GM23248 (cell line): Measurements from ENCODE around the gene PTPRN2.

Experiments used
- EZH2 ChIP-seq: fragments of 200-600 bp; sonication (generic); IDR thresholded peaks from 2 replicates; pipeline ENCODE4 v1.6.1; 2018; ENCODE audit warnings: antibody characterized with exemption, mild to moderate bottlenecking; ENCODE audit not compliant: insufficient read depth, poor library complexity, severe bottlenecking
- EZH2phosphoT487 ChIP-seq: fragments of 200-600 bp; sonication (generic); IDR thresholded peaks from 2 replicates; pipeline ENCODE4 v1.6.1; 2018; ENCODE audit warnings: antibody characterized with exemption, moderate library complexity, mild to moderate bottlenecking, low read depth; ENCODE audit not compliant: insufficient read depth

DNA sequence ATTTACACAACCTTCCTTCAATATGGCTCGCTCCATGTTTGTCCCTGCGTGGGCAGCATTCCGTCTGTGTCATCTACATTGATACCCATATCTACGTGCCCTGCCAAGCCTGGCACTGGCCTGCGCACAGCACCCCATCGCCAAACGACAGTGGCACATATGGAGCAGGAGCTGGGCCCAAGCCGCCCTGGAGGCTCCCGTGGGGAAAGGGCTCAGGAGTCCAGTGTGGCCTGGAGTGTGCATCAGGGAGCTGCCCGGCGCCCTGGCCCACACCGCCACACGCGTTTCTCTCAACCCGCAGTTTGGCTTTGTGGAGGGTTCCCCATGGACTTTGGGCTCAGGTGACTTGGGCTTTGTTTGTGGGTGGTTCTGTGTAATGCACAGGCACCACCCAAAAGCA, 273.2 kb downstream of the PTPRN2 start:
- TF ChIP-seq EZH2 (no peak), EZH2phosphoT487 (no peak)
